ENCODE data around the gene PLIN4. TPM values are rescaled to one million over a fixed set of nuclear protein-coding genes. Genes with fewer than 3 reads are reported as not detected.

PLIN4 gene
- total RNA-seq, 1 experiment from 2014 or later, result 2.3 TPM

DNA sequence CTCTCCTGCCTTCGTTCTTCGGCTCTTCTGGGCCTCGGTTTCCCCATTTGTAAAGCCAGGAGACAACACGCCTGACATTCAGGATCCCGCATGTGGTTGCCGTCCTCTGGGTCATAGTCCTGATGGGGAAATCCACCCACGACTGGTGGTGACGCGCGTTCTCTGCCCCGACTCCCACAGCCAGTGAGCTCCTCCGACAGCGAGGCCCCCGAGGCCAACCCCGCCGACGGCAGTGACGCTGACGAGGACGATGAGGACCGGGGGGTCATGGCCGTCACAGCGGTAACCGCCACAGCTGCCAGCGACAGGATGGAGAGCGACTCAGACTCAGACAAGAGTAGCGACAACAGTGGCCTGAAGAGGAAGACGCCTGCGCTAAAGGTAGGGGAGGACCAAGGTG lies 29.8 kb downstream of the PLIN4 start:
- H4K20me1 ChIP-seq (ENCODE audit: insufficient read depth), result no peaks in the 10 kb centered on the region
- no peak overlapping the region for H3K9ac ChIP-seq (ENCODE audit: low read length)
- no peak overlapping the region for H3K4me2 ChIP-seq (ENCODE audit: low read length)
- no peak overlapping the region for H3K4me3 ChIP-seq (replicated peaks in 1 of 2; ENCODE audit: low read depth in 1 of 2, low read length in 2 of 2)
- no peaks in the 10 kb centered on the region for H3K27me3 ChIP-seq (ENCODE audit: insufficient read depth, low read length)
- H3K27ac ChIP-seq (ENCODE audit: low read depth, low read length), result no peak overlapping the region
- no TSS peak for BruUV-seq (replicated peaks)
- no peaks in the 10 kb centered on the region for H3K9me2 ChIP-seq (ENCODE audit: insufficient read depth)
- RAD21 ChIA-PET (ENCODE audit: low non-redundant PET in 1 of 2, low total read pairs in 2 of 2, uncharacterized antibody in 2 of 2, unreplicated experiment in 2 of 2), result no interaction called here
- CTCF ChIA-PET, result no interaction called here
- ATAC-seq, result no peak
- no peak for DNase-seq (ENCODE audit: low read depth, low spot score)
- no peak overlapping the region for H2AFZ ChIP-seq (ENCODE audit: low read depth, low read length, poor library complexity, severe bottlenecking)
- H3K9me3 ChIP-seq (ENCODE audit: control insufficient read depth in 1 of 2, insufficient read depth in 1 of 2, low read depth in 1 of 2, low read length in 2 of 2), result peaks cover 0 to 4% of the 10 kb centered on the region in 2 experiments; a peak in 1 of 4 replicates
- POLR2A ChIA-PET, result no interaction called here
- TF ChIP-seq TCF7L2 (IDR thresholded peaks at IDR 0.05; ENCODE audit: borderline replicate concordance, extremely low read depth, insufficient read depth, insufficient read length), result no peak
- no peak for TF ChIP-seq EZH2 (IDR thresholded peaks at IDR 0.05)
- TF ChIP-seq POLR2AphosphoS5 (IDR thresholded peaks at IDR 0.05; ENCODE audit: low read depth, low read length), result no peak
- TF ChIP-seq POLR2A (IDR thresholded peaks at IDR 0.05; ENCODE audit: borderline replicate concordance, extremely low read depth, insufficient read depth, insufficient read length), result no peak
- no peak for TF ChIP-seq SIN3A (IDR thresholded peaks at IDR 0.05; ENCODE audit: low read depth)
- no peak for TF ChIP-seq ZNF274 (IDR thresholded peaks at IDR 0.05; ENCODE audit: low read depth, low read length)
- no peak for TF ChIP-seq SRF (IDR thresholded peaks at IDR 0.05; ENCODE audit: low read depth)
- TF ChIP-seq ELF1 (IDR thresholded peaks at IDR 0.05; ENCODE audit: borderline replicate concordance, low read depth), result no peak
- no peak for TF ChIP-seq ZBTB33 (IDR thresholded peaks at IDR 0.05; ENCODE audit: extremely low read depth, insufficient replicate concordance, low read length)
- TF ChIP-seq ATF3 (IDR thresholded peaks at IDR 0.05), result no peak
- no peak for TF ChIP-seq CTCF (IDR thresholded peaks at IDR 0.05 in 2 of 3, conservative IDR thresholded peaks at IDR 0.05 in 1 of 3; ENCODE audit: borderline replicate concordance in 1 of 3, insufficient read depth in 1 of 3, low read depth in 2 of 3, low read length in 2 of 3)
- no peak for TF ChIP-seq JUND (IDR thresholded peaks at IDR 0.05)
- TF ChIP-seq, protein P1, sequence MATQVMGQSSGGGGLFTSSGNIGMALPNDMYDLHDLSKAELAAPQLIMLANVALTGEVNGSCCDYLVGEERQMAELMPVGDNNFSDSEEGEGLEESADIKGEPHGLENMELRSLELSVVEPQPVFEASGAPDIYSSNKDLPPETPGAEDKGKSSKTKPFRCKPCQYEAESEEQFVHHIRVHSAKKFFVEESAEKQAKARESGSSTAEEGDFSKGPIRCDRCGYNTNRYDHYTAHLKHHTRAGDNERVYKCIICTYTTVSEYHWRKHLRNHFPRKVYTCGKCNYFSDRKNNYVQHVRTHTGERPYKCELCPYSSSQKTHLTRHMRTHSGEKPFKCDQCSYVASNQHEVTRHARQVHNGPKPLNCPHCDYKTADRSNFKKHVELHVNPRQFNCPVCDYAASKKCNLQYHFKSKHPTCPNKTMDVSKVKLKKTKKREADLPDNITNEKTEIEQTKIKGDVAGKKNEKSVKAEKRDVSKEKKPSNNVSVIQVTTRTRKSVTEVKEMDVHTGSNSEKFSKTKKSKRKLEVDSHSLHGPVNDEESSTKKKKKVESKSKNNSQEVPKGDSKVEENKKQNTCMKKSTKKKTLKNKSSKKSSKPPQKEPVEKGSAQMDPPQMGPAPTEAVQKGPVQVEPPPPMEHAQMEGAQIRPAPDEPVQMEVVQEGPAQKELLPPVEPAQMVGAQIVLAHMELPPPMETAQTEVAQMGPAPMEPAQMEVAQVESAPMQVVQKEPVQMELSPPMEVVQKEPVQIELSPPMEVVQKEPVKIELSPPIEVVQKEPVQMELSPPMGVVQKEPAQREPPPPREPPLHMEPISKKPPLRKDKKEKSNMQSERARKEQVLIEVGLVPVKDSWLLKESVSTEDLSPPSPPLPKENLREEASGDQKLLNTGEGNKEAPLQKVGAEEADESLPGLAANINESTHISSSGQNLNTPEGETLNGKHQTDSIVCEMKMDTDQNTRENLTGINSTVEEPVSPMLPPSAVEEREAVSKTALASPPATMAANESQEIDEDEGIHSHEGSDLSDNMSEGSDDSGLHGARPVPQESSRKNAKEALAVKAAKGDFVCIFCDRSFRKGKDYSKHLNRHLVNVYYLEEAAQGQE (IDR thresholded peaks at IDR 0.05; ENCODE audit: low read depth), result no peak
- TF ChIP-seq SP1 (IDR thresholded peaks at IDR 0.05; ENCODE audit: low read depth), result no peak
- no peak for TF ChIP-seq CBX3 (IDR thresholded peaks at IDR 0.05; ENCODE audit: low read depth)
- no peak for TF ChIP-seq FOSL1 (IDR thresholded peaks at IDR 0.05; ENCODE audit: low read depth)
- no peak for TF ChIP-seq EZH2phosphoT487 (IDR thresholded peaks at IDR 0.05; ENCODE audit: borderline replicate concordance)
- TF ChIP-seq EGR1 (IDR thresholded peaks at IDR 0.05; ENCODE audit: low read depth), result no peak
- TF ChIP-seq ZFX (IDR thresholded peaks at IDR 0.05), result no peak
- intact Hi-C loops (cut with micrococcal nuclease), result no loop called here
- peaks cover 6 to 24% of the 10 kb centered on the region in 2 experiments; a peak in 3 of 4 replicates for H3K36me3 ChIP-seq (ENCODE audit: control insufficient read depth in 1 of 2, insufficient read depth in 2 of 2, low read length in 2 of 2)
- H3K4me1 ChIP-seq (ENCODE audit: control insufficient read depth in 1 of 2, insufficient read depth in 2 of 2, low read length in 2 of 2), result no peaks in the 10 kb centered on the region
- H3K79me2 ChIP-seq (ENCODE audit: insufficient read depth, low read length), result peaks cover 2% of the 10 kb centered on the region; the same call in 1 of the 2 replicates
